Hepatic stellate cell (primary cell): ENCODE measurements around the gene TACC2.
A peak's percentile ranks its signal among the peaks of the same experiment; 100 is the strongest.

Source experiments
- DNase-seq: peaks from one replicate; pipeline ENCODE4 v3.0.0; 2011; ENCODE audit warnings: low spot score

The TACC2 gene

DNA sequence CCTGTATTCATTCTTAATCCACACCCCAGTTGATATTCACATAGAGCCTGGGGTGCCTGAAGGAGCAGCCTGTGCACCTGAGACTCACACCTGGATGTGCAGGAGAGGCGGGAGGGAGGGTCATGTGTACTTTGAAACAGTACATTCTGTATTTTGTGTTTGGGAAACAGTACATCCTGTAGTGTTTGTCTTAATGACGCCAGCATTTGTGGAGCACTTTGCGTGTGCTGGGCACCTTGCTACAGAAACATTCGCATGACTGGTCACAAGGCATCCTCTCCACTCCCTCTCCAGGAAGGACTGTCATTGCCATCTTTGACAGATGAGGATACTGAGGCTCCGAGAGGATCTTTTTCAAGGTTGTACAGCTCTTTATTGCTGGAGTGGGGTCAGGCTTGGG, 132.1 kb downstream of the TACC2 start:
- no peak for DNase-seq

DNA sequence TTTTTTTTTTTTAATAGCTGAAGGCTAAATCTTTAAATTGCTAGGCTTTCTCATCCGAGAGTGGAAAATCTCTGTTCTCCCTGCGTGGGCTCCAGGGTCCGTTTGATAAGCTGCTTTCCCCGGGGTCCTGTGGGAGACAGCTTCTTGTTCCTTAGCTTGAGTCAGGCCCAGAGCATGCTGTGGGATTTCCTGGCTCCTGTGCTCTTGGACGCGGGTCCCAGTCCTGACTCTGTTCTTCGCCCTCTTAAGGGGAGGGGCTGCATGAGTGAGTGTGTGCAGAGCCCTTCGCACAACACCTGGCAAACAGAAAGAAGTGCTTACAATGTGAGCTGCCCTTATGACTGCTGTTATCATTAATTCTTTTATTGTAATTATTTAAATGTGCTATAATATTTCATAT, 133.5 kb downstream of the TACC2 start:
- DNase-seq: no peak

DNA sequence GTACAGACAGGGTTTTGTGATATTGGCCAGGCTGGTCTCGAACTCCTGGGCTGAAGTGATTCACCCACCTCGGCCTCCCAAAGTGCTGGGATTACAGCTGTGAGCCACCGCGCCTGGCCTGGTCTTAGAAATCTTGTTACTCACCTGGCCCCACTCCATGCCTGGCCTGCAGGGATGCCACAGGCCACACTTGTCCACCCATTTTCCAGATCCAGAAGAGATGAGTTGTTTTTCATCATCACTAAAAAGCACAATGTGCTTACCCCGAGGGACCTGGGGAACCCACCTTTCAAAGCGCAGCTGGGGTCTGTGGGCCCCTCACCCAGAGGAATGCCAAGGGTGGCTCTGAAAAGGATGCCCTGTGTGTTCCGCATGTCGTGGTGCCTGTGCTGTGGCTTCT, 134.2 kb downstream of the TACC2 start:
- no peak for DNase-seq

DNA sequence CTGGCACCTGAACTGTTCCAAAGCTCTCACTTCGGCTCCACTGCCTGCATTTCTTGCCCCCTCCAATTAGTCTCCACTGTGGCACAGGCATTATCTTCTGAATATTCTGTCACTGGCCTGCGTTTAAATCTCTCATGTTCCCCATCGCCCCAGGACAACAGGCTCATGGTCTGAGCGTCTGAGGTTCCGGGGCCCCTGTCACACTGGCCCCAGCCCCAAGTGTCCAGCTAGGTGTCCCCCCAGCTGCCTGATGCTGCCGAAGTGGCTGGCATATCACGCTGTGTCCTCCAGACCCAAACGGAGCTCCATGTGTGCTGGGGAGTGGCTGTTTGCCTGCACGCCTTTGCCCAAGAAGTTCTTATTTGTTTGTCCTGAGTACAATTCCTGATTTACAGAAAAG, 135.4 kb downstream of the TACC2 start:
- DNase-seq: no peak

DNA sequence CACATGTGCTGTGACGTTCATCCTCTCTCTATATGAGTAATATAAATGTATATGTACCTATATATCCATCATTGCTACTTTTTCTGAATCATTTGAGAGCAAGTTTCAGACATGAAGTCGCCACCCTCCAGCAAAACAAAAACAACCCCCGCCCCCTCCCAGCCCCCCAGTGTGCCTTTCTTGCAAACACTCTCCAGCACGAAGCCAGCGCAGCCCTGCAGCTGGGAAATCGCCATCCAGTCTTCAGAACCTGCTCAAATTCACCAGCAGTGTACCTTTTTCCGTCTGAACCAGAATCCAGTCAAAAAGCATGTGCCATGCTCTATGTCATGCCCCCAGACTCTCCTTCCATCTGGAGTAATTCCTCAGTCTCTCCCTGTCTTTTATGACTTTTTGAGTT, 135.8 kb downstream of the TACC2 start:
- no peak for DNase-seq

DNA sequence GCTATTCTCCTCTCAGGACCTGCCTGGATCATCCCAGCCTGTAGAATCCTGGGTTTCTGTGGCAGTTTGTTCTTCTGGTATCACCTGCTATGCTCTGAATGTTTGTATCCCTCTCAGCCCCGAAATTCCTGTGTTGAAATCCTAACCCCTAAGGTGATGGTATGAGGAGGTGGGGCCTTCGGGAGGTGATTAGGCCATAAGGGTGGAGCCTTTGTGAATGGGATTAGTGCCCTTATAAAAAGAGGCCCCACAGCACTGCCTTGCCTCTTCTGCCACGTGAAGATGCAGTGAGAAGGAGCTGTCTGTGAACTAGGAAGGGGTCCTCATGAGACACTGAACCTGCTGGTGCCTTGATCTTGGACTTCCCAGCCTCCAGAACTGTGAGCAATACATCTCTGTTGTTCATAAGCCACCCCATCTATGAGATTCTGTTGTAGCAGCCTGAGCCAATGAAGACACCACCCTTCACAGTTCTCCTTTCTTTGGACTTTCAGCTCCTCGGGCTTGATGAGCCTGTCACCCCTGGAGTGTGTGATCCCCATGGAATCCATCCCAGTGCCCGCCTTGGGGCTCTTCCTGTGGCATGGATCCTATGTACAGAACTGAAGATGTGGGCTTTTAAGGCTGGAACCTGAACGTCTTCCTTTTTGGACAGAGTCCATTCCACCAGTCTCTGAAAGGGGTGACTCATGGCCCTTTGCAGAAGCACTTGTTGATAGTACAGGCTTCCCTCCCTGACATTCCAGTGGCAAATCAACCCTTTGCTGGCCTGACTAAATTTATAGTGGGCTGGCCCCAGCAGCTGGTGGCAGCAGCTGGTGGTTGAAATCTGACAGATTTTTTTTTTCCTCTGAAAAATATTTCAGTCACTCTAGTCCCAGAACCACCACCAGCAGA, 138.0 kb downstream of the TACC2 start:
- DNase-seq: peak; percentile 95

DNA sequence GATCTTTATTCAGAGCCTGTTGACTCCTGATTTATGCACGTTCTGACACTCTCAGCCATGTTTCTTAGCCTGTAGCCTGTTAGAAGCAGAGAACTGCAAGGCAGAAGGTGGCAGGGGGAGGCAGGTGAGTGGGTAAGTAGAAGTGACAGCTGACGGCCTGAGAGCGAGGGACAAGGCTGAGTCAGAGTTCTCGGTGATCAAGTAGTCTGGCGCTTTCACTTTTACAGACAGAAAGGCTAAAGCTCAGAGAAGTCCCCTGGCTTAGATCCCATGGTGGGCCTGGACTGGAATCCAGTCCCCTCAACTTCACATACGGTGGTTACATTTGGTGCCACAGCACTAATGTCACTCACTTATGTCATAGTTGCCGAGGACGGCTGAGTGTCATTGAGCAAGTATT, 139.0 kb downstream of the TACC2 start:
- DNase-seq: peak; percentile 51

DNA sequence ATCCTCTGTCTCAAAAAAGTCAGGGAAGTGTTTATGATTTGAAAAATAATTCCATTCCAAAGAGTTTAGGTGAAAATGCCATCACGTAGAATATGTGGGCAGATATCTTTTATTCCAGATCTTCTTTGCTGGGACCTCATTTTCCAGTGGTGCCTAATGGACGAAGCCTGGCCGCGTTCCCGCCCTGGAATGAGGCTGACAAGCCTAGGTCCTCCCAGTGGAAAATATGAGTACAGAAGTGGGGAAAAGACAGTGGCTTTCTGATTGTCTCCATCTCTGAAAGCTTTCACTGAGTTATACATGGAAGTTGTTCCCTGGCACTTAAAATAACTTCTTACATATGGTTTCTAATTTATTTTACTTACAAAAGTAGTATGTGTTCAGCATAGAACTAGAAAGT, 139.4 kb downstream of the TACC2 start:
- DNase-seq: peak; percentile 77

DNA sequence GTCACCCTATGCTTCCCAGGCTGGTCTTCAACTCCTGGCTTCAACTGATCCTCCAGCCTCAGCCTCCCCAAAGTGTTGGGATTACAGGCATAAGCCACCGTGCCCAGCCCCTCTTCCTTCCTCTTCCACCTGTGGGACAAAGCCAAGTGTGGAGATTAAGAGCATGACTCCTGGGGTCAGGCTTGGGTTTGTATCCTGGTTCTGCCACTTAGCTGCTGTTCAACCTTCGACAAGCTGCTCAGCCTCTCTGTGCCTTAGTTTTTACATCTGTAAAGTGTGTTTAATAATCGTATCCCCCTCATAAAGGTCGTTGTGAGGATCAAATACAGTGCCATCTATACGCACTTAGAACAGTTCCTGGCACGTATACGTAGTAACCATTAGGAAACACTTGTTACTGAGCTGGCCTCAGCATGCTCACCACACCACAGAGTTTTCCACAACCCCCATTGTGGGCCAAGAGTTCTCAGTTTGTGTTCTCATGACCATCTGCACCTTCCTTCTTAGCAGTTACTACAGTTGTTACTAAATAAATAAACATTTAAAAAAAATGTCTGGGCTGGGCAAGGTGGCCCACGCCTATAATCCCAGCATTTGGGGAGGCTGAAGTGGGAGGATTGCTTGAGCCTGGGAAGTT, 141.6 kb downstream of the TACC2 start:
- no peak for DNase-seq

DNA sequence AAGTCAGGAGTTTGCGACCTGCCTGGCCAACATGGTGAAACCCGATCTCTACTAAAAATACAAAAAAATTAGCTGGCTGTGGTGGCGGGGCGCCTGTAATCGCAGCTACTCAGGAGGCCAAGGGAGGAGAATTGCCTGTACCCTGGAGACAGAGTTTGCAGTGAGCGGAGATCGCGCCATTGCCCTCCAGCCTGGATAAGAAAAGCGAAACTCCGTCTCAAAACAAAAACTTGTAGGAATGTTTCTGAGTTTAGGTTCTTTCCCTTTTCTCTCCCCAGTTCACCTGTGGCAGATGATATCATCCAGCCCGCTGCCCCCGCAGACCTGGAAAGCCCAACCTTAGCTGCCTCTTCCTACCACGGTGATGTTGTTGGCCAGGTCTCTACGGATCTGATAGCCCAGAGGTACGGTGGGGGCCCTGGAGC, 143.4 kb downstream of the TACC2 start:
- no peak for DNase-seq

DNA sequence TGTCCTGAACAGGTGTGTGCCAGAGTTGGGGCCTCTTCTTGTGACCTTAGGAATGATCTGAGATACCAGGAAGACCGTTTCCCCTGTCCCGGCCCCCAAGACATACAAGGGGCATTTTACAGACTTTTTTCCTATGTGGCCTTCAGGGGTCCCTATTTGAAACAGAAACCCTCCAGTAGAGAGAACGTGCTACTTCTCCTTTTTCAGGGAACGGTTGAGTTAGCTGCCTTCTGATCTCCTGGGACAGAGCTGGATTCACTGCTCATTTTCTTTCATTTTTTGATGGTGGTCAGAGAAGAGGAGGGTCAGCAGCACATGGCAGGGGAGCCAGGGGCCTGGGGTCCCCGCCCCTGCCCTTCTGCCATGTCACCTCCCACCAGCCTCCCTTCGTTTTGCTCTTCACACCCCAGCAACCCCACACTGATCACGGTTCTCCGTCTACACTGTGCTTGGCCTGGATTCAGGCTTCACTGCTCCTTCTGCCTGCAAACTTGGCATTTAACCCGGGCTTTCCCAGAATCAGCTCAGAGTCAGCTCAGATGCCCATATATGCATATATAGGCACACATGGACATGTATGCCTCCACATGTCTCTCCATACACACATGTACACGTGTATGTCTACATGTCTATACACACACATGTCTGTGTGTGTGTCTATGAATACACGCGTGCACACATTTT, 144.1 kb downstream of the TACC2 start:
- DNase-seq: no peak

DNA sequence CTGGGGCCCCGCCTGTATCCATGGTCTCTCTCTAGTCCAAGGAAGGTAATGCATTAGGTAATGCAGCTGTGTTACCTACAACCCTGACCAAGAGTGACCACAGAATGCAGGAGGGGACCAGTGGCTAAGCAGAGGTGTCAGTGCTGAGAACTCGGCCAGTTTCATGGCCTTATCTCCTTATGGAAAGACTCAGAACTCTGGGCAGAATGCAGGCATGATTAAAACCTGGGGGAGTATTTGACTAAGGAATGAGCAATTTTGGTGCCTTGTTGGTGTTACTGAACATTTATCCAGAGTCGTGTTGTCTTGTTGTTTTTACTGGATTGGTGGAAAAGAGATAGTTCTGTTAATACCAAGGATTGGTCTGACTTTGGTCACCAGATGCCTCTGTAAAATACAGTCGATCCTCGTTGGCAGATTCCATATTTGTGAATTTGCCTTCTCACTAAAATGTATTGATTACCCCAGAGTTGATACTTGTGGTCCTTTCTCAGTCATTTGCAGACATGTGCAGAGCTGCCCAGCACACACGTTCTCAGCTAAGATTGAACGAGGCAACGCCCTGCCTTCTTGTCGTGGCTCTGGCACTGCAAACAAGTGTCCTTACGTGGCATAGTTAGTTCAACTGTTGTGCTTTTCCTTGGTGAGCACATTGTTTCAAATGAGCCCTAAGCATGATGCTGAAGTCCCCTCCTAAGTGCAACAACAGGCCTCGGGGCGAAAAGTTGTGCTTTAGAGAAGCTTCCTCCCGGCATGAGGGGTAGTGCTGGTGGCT, 146.5 kb downstream of the TACC2 start:
- DNase-seq: no peak

DNA sequence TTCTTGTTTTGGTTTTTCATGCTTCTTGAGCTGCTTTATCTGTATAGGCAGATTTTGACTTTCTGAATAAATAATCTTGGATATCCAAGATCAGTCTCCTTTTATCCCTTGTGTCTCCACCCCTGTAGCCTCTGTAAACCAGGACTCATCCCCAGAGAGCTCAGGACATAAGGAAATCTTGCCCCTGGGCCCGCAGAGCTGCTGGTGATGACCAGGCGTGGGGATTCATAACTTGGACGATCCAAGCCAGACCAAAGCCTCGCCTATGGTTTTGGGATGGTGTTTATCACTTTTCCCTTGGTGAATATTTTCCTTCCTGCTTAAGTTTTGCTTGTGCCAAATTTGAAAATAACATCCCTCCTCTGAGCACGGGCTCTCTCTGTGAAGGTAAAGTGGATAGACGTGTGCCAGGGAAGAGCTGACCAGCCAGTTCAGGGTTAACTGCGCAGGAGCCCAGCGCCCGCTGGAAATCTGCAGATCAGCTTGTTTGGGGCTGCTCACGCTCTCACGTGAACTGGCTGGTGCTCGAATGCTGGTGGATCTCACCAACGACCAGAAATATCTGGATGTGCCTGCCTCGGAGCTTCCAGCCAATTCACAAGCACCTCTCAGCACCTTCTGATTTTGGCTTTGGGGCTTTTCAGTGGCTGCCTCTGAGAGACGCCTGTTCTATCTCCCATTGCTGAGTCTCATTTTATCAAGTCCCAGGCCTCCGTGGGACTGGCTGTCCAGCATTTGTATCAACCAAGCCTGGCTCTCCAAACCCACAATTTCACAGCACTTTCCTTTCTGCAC, 150.1 kb downstream of the TACC2 start:
- DNase-seq: no peak

DNA sequence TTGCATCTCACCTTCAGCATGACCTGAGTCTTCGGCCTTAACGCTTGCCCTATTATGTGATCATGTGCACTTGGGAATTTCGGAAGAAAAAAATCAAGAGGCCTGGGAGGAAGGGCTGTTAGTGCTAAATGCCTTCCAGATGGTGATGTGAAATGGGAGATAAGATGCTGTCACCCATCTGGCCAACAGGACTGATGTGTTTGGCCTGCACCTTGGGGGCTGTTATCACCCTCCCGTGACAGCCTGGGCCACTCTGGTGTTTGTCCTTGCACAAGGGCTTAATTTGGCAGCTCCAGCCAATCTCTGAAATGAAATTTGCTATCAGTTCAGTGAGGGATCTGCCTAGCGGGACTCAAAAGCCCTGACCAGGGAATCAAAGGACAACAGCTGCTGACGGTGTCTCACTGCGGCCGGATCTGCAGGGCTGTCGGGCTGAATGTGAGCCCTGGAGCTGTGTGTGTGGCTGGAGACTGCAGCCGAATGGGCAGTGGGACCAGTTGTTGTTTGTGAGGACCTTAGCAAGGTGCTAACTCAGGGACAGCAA, 150.7 kb downstream of the TACC2 start:
- DNase-seq: no peak

DNA sequence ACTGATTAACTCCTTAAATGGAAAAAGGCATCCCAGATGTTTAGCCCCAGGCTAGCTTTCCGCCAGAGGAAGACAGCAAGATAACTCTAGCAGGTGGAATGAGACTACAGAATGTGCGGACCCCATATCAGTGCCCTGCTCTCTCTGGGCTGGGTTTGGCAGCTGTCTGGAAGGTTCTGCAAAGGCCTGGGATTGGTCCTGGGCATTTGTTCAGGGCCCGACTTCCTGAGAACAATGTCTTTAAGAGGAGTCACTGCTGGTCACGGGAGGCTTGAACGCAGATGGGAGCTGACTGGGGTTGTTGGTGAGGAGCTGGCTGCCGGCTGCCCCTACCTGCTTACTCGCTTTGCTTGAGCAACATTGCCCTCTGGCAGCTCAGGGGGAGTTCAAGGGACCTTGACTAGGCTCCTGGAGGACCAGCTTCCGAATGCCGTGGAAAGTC, 151.5 kb downstream of the TACC2 start:
- no peak for DNase-seq

DNA sequence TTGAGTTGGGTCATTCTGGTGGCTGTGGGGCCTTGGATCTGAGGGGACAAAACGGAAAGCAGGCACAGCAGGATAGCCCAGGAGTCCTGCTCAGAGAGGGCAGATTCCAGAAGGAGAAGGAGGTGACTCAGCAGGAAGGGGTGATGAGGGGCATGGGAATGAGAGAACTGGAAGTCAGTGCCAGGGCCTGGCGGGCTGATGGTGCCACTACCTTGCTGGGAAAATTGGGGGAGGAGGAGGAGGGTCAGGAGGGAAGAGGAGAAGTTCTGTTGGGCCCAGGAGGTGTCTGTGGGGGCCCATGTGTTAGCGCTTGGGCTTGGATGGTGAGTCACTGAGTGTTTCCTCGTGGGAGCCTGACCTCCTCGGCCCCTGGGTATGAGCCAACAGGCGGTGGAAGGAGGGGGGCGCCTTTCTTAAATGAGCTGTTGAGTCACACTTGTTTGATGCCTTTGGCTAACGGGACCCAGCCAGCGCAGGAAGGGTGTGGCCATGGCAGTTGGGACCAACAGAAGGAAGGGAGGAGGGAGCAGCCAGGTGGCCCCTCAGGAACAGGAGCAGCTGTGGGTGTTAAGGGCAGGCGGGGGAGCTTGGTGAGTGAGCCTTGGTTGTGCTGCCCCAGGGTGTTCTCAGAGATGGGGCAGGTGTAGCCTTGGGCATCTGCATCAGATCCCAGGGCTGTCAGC, 152.1 kb downstream of the TACC2 start:
- DNase-seq: peak; percentile 87

DNA sequence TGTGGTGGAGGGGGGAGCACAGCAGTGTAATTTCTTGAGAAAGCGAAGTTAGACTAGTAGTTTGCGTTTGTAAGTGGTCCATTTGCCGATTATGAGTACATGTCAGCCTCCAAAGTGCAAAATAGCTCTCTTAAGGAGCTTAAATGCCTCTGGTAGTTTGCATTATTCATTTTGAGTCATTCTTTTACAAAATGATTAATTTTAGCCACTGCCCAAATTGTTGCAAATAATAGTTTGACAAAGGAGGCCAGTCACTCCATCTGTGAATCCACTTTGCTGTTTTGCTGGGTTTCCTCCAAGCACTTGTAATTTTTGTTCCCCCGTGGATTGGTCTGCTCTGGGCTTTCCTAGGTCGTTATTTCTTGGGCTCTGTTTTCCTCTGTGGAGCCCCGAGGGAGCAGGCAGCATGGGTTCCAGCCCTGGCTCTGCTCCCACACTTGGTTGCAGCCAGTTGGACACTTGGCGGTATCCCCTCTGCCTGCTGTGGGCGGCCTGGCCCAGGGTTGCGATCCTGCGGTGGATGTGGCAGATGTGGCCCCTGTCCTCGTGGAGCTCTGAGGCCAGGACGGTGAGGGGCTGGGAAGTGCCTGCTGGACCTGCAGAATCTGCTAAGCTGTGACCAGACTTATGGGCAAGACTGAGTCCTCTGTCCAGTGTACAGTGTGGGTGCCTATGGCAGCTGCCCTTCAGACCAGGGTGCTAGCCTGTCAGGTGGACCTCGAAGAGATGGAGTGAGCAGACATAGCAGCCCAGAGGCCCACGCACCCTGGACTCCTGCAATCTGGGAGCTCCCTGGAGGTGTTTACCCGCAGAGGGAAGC, 153.1 kb downstream of the TACC2 start:
- DNase-seq: no peak

DNA sequence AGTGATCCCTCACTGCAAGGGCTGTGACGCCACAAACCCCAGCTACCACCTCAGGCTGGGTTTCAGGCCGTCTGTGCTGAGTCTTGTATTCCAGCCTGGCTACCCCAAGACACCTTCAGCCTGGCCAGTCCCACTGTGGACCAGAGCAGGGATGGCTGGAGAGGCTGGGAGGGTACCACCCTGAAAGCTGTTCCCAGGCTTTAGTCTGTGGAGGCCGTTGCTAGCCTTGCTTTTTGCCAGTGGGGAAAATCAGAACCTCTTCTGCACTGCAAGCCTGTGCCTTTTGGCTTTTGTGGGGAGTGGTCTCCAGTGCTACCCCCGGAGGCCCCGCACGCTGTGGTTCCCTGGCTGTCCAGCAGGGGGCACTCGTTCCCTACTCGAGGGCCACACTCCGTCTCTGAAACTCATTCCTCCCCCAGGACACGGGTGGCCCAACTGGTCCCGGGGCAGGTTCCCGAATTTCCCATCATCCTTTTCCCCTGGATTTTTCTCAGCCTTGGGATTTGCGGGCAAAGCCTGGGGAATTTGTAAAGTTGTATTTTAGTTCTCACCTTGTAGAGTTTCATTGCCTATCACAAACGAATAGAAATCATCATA, 153.8 kb downstream of the TACC2 start:
- peak; percentile 47 for DNase-seq

DNA sequence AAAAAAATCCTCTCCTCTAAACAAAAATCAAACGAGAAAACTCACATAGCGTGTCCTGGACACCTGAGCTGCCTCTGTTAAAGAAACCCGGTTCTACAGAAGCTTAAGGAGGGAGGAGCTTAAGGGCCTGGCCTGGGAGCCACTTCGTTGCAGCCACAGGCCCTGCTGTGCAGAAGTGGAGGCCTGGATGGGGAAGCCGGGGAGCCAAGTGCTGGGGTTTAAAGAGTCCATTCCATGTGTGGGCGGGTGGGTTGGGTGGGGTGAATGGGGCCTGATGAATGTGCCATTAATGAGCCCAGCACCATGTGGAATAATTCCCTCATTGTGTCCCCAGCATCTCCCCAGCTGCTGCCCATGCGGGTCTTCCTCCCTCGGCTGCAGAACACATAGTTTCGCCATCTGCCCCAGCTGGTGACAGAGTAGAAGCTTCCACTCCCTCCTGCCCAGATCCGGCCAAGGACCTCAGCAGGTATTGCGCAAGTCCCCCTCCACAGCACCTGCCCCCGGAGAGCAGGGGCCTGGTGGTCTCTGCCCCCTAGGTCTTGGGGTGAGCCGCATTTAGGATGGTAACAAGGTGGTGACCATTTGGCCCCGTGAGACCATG, 154.4 kb downstream of the TACC2 start:
- no peak for DNase-seq
